Uterus (tissue), 4 donors: Measurements from ENCODE around the gene AGBL4. TPM values are rescaled to one million over a fixed set of nuclear protein-coding genes. Genes with fewer than 3 reads are reported as not detected.

Source experiments
- DNase-seq, 2 donors: peaks; one replicate each; pipeline ENCODE4 v3.0.0-alpha.2; 2019 to 2020
- H3K27ac ChIP-seq, 2 donors: fragments of 200-600 bp; sonication (generic); 1 replicate in 1 of 2; 2 replicates in 1 of 2; pipeline ENCODE4 v1.5.1; 2016 to 2018
- H3K27me3 ChIP-seq, 2 donors: fragments of 200-600 bp; sonication (generic); one replicate each; pipeline ENCODE4 v1.5.1; 2018 to 2019; ENCODE audit warnings: control low read depth in 1 of 2
- H3K36me3 ChIP-seq, 2 donors: fragments of 200-600 bp; sonication (generic); one replicate each; pipeline ENCODE4 v1.5.1; 2019; ENCODE audit warnings: control low read depth in 1 of 2
- H3K4me1 ChIP-seq, 2 donors: fragments of 200-600 bp; sonication (generic); one replicate each; pipeline ENCODE4 v1.5.1; 2018 to 2019; ENCODE audit warnings: control low read depth in 1 of 2
- H3K4me3 ChIP-seq, 2 donors: fragments of 200-600 bp; sonication (generic); 1 replicate in 1 of 2; 2 replicates in 1 of 2; pipeline ENCODE4 v1.5.1; 2018 to 2019; ENCODE audit warnings: mild to moderate bottlenecking in 1 of 2
- H3K9me3 ChIP-seq, 2 donors: fragments of 200-600 bp; sonication (generic); one replicate each; pipeline ENCODE4 v1.5.1; 2019; ENCODE audit warnings: control low read depth in 1 of 2
- CTCF ChIP-seq, 4 experiments: fragments of 200-600 bp in 2 of 4; fragments of 450-650 bp in 2 of 4; sonication (generic) in 2 of 4; IDR thresholded peaks; one replicate each; pipeline ENCODE4 v1.5.1; 2016 to 2019; ENCODE audit warnings: antibody characterized with exemption in 4 of 4, mild to moderate bottlenecking in 2 of 4, moderate library complexity in 1 of 4
- POLR2A ChIP-seq, 2 donors: fragments of 450-650 bp; IDR thresholded peaks; one replicate each; pipeline ENCODE4 v1.6.1; 2016; ENCODE audit warnings: antibody characterized with exemption in 2 of 2, mild to moderate bottlenecking in 1 of 2, moderate library complexity in 1 of 2
- intact Hi-C: fragments of 100-400 bp; cut with DNase I; formaldehyde crosslinking; loops from one replicate; pipeline ENCODE4 v1.15.1; 2023; ENCODE audit warnings: low total_unique reads
- total RNA-seq, 4 donors: library from RNA; depleted of rRNA in 3 of 4; stranded (reverse); fragments of >200 nt in 3 of 4; gene quantifications; one replicate each; pipeline versions ENCODE4 v1.1.0 to v1.2.4, GENCODE V29; 2014 to 2023
- donor health status: DM: yes; HTN: yes; CAD: no.

The AGBL4 gene
- total RNA-seq, 4 donors from 2014 or later, result 0.85 to 1.9 TPM; not detected in 2

DNA sequence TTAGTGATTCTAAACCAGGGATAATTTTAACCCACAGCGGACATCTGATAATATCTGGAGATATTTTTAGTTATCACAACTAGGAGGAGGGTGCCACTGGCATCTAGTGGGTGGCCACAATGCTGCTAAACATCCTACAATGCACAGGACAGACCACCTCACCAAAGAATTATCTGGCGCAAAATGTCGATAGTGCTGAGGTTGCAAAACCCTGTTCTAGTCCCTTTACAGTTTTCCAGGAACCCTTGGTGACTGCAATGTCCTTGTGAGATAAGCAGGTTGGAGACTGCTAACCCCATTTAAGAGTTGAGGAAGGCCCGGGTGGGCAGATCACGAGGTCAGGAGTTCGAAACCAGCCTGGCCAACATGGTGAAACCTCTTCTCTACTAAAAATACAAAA is 1083.9 kb downstream of the AGBL4 start:
- no peaks in the 10 kb centered on the region for H3K9me3 ChIP-seq
- no peak overlapping the region for H3K27ac ChIP-seq
- no peak for TF ChIP-seq POLR2A (IDR thresholded peaks at IDR 0.05)
- no peak for TF ChIP-seq CTCF (IDR thresholded peaks at IDR 0.05)
- intact Hi-C loops, result no loop called here
- DNase-seq, result no peak
- H3K27me3 ChIP-seq, result no peaks in the 10 kb centered on the region
- no peaks in the 10 kb centered on the region for H3K4me1 ChIP-seq
- no peak overlapping the region for H3K4me3 ChIP-seq
- no peaks in the 10 kb centered on the region for H3K36me3 ChIP-seq

DNA sequence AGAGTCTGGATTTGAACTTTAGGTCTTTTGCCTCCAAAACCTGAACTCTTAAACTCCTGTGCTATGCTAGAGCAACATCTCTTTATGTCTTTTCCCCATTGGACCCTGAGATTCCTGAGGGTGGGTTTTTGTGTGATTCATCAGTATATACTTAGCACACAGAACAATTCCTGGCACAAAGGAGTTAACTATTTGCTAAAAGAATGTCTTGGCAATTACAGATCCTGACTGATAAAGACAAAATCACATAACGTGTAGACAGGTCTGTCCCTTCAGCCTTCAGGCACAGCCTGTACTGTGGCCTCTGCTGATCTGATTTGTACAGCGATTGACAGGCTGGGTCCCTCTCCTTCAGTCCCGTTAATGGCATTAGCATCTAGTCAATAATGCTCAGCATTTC is 1084.7 kb downstream of the AGBL4 start:
- H3K36me3 ChIP-seq, result no peaks in the 10 kb centered on the region
- H3K4me3 ChIP-seq, result no peak overlapping the region
- no peaks in the 10 kb centered on the region for H3K27me3 ChIP-seq
- DNase-seq, result no peak
- intact Hi-C loops, result no loop called here
- H3K9me3 ChIP-seq, result no peaks in the 10 kb centered on the region
- no peaks in the 10 kb centered on the region for H3K4me1 ChIP-seq
- H3K27ac ChIP-seq, result no peak overlapping the region
- TF ChIP-seq CTCF (IDR thresholded peaks at IDR 0.05) (no peak), POLR2A (IDR thresholded peaks at IDR 0.05) (no peak)

- DNase-seq, result no peak
- H3K4me1 ChIP-seq, result no peaks in the 10 kb centered on the region
- intact Hi-C loops, result no loop called here
- H3K4me3 ChIP-seq, result no peak overlapping the region
- no peaks in the 10 kb centered on the region for H3K9me3 ChIP-seq
- no peak overlapping the region for H3K27ac ChIP-seq
- H3K36me3 ChIP-seq, result no peaks in the 10 kb centered on the region
- no peak for TF ChIP-seq POLR2A (IDR thresholded peaks at IDR 0.05)
- no peak for TF ChIP-seq CTCF (IDR thresholded peaks at IDR 0.05)
- no peaks in the 10 kb centered on the region for H3K27me3 ChIP-seq
Observed at GRCh38 chr1:48937732-48938131, 1086.0 kb downstream of the AGBL4 start.

- TF ChIP-seq CTCF (IDR thresholded peaks at IDR 0.05) (no peak), POLR2A (IDR thresholded peaks at IDR 0.05) (no peak)
- Histone ChIP-seq H3K4me1 (no peaks in the 10 kb centered on the region), H3K36me3 (no peaks in the 10 kb centered on the region), H3K9me3 (no peaks in the 10 kb centered on the region), H3K27ac (no peak overlapping the region), H3K4me3 (no peak overlapping the region), H3K27me3 (no peaks in the 10 kb centered on the region)
- no peak for DNase-seq
- intact Hi-C loops, result no loop called here
Observed at GRCh38 chr1:48936436-48936835, 1087.3 kb downstream of the AGBL4 start.

DNA sequence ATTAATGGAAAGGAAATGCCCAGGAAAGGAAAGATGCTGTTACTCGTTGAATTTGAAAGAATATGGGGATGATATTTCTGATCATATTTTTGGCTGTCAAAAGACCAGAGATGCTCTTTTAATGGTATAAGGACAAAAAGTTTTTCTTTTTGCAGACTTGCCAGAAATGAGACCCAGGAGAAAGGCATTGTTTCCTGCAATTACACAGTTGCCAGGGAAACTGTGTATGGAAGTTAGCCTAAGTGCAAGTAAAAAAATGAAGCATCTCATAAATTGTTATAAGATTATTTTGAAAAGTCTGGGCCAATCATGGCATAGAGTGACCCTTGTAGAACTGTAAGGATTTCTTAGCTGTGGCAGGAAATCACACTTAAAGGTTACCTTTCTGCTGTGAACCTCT is 1091.4 kb downstream of the AGBL4 start:
- Histone ChIP-seq H3K9me3 (no peaks in the 10 kb centered on the region), H3K4me1 (no peaks in the 10 kb centered on the region), H3K4me3 (no peak overlapping the region), H3K27me3 (no peaks in the 10 kb centered on the region), H3K27ac (no peak overlapping the region), H3K36me3 (no peaks in the 10 kb centered on the region)
- intact Hi-C loops, result no loop called here
- DNase-seq, result no peak
- TF ChIP-seq CTCF (IDR thresholded peaks at IDR 0.05) (no peak), POLR2A (IDR thresholded peaks at IDR 0.05) (no peak)
